Activated B cell treated with CpG ODN at 0.5 μM for 24 hours (primary cell): ENCODE data around the gene DNAH6. TPM values are rescaled to one million over a fixed set of nuclear protein-coding genes. Genes with fewer than 3 reads are reported as not detected.
"Not testable (repeated sequence)": the region's sequence is repeated elsewhere in the genome, so short reads cannot be mapped to it uniquely, and the experiment has no call there.

ENCODE experiments used
- ATAC-seq: fragments of 200-7000 bp; cut with Tn5 transposase; one replicate; pipeline ENCODE4 v1.10.0; 2021; ENCODE audit warnings: low read depth, mild to moderate bottlenecking, moderate library complexity
- CTCF ChIA-PET: fragments of 350-600 bp; sonication (Branson Sonifier 250); formaldehyde crosslinking; loops from one replicate; lab custom pipeline; 2021; ENCODE audit warnings: antibody characterized with exemption; lab: Charles Lee
- POLR2A ChIA-PET: fragments of 350-600 bp; sonication (Branson Sonifier 250); formaldehyde crosslinking; loops from one replicate; lab custom pipeline; 2021; ENCODE audit warnings: antibody characterized with exemption; lab: Charles Lee
- DNase-seq: peaks from one replicate; pipeline ENCODE4 v3.0.0; 2022
- H3K27ac Mint-ChIP-seq: one replicate; pipeline ENCODE4 v1.8.0; 2020; ENCODE audit warnings: mixed read lengths
- H3K27me3 Mint-ChIP-seq: one replicate; pipeline ENCODE4 v1.8.0; 2021; ENCODE audit warnings: mixed read lengths
- H3K36me3 Mint-ChIP-seq: one replicate; pipeline ENCODE4 v1.8.0; 2021; ENCODE audit warnings: low read depth, mixed read lengths
- H3K4me1 Mint-ChIP-seq: one replicate; pipeline ENCODE4 v1.8.0; 2021; ENCODE audit warnings: mixed read lengths
- H3K4me3 Mint-ChIP-seq: one replicate; pipeline ENCODE4 v1.8.0; 2020; ENCODE audit warnings: mild to moderate bottlenecking, mixed read lengths
- H3K9me3 Mint-ChIP-seq: one replicate; pipeline ENCODE4 v1.8.0; 2020; ENCODE audit warnings: mixed read lengths
- intact Hi-C: fragments of 100-400 bp; cut with micrococcal nuclease; formaldehyde crosslinking; loops from one replicate; pipeline ENCODE4 v1.15.1; 2024
- total RNA-seq: library from RNA; stranded (reverse); gene quantifications from 2 replicates; pipeline ENCODE4 v1.2.3, GENCODE V29; 2022
- TF ChIP-seq, protein P1 (sequence below): fragments of 200-600 bp; IDR thresholded peaks from one replicate; pipeline ENCODE4 v1.8.0; 2022; ENCODE audit warnings: antibody characterized with exemption, mild to moderate bottlenecking

DNAH6 gene
- total RNA-seq, 1 donor from 2014 or later = 0.82 TPM

DNA sequence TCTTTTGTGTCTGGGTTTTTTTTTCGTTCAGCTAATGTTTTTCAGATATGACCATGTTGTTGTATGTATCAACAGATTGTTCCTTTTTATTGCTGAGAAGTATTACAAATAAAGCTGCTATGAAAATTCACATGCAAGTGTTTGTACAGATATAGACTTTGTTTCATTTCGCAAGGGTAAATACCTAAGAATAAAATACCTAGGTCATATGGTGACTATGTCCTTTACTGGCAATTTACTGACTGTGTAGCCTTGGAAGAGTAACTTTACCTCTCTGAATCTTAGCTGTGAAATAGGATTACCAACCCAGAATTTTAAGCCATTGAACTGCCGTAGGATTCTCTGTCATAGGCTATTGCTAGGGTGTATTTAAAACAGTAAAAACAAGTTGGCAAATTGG, 19.0 kb upstream of the DNAH6 start:
- no peaks in the 10 kb centered on the region for H3K9me3 Mint-ChIP-seq
- TF ChIP-seq, protein P1, sequence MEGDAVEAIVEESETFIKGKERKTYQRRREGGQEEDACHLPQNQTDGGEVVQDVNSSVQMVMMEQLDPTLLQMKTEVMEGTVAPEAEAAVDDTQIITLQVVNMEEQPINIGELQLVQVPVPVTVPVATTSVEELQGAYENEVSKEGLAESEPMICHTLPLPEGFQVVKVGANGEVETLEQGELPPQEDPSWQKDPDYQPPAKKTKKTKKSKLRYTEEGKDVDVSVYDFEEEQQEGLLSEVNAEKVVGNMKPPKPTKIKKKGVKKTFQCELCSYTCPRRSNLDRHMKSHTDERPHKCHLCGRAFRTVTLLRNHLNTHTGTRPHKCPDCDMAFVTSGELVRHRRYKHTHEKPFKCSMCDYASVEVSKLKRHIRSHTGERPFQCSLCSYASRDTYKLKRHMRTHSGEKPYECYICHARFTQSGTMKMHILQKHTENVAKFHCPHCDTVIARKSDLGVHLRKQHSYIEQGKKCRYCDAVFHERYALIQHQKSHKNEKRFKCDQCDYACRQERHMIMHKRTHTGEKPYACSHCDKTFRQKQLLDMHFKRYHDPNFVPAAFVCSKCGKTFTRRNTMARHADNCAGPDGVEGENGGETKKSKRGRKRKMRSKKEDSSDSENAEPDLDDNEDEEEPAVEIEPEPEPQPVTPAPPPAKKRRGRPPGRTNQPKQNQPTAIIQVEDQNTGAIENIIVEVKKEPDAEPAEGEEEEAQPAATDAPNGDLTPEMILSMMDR = no peak
- intact Hi-C loops = no loop called here
- no peaks in the 10 kb centered on the region for H3K27me3 Mint-ChIP-seq
- CTCF ChIA-PET = interaction anchor here (0.6 to 2.5 kb wide), 6 partner anchors 19 to 519 kb away, joined by 3 to 27 read pairs (median 6); partner anchors contain the start of gene DNAH6
- peaks cover 2% of the 10 kb centered on the region for H3K4me1 Mint-ChIP-seq
- POLR2A ChIA-PET = interaction anchor here (1.0 kb wide), 1 partner anchor 429 kb away, joined by 3 read pairs; no protein-coding TSS in a partner anchor
- no peak overlapping the region for H3K27ac Mint-ChIP-seq
- no peaks in the 10 kb centered on the region for H3K36me3 Mint-ChIP-seq
- H3K4me3 Mint-ChIP-seq = no peak overlapping the region
- DNase-seq (no peak), ATAC-seq (no peak)

DNA sequence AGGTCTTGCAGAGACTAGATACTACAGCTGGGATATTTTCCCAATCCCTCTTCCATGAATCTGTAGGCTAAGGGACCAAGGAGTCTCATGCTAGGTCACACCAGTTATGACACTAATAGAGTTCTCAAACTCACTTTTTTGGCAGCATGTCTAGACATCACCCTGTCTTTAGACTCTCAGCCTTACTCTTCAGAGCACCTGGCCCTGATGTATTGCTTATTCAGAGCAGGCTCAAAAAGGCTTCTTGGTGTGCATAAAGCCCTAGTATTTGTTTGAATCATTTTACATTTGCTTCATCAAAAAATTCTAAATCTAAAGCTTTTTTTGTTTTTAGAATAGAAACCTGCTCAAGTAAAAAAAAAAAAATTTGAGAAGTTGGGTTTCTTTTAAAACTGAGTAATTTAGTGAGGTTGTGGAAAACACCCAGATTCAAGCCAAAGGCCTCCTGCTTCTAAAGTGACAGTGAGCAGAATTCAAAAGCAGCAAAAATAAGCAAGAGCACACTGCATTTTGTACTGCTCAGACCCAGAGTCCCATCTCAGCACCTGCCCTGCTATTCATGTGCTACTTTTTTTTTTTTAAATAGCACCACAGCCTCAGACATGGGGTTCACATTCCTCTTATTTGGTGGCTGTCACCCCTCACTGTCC, 18.0 kb upstream of the DNAH6 start:
- DNase-seq = no peak
- ATAC-seq = no peak
- TF ChIP-seq, protein P1 = no peak
- ChIA-PET POLR2A (no interaction called here), CTCF (interaction anchor here (1.1 to 2.5 kb wide), 4 partner anchors 190 to 428 kb away, joined by 3 to 27 read pairs (median 8); no protein-coding TSS in a partner anchor)
- Mint-ChIP-seq H3K27ac (no peak overlapping the region), H3K4me1 (peaks cover 2% of the 10 kb centered on the region), H3K27me3 (no peaks in the 10 kb centered on the region), H3K9me3 (no peaks in the 10 kb centered on the region), H3K36me3 (no peaks in the 10 kb centered on the region), H3K4me3 (no peak overlapping the region)
- intact Hi-C loops = no loop called here

DNA sequence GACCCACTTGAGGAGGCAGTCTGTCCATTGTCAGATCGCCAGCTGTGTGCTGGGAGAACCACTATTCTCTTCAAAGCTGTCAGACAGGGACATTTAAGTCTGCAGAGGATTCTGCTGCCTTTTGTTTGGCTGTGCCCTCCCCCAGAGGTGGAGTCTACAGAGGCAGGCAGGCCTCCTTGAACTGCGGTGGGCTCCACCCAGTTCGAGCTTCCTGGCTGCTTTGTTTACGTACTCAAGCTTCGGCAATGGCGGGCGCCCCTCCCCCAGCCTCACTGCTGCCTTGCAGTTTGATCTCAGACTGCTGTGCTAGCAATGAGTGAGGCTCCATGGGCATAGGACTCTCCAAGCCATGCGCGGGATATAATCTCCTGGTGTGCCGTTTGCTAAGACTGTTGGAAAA, 5.3 kb upstream of the DNAH6 start:
- H3K4me1 Mint-ChIP-seq, H3K4me3 Mint-ChIP-seq, H3K9me3 Mint-ChIP-seq, H3K27me3 Mint-ChIP-seq, intact Hi-C loops, H3K36me3 Mint-ChIP-seq, DNase-seq, CTCF ChIA-PET, ATAC-seq, POLR2A ChIA-PET, H3K27ac Mint-ChIP-seq: not testable (repeated sequence)

DNA sequence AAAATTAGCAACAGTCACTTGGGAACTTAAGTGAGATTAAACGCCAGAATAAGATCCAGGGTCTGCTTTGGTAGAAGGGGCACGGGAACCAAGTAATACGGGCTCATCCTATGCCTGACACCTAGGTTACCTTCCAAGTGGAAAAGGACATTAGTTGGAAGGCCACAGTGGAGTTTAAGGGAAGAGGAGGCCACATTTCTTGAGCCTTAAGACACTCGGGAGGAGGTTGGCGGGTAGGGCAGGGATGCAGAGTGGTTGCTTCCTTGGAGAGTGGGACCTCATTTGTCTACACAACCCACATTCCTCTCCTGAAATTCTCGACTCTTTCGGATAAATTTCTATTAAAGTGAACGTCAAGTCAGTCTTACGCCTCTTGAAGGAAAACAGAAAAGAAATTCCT, 510 bp upstream of the DNAH6 start:
- POLR2A ChIA-PET = no interaction called here
- no peaks in the 10 kb centered on the region for H3K9me3 Mint-ChIP-seq
- no peak overlapping the region for H3K27ac Mint-ChIP-seq
- peaks cover 15% of the 10 kb centered on the region for H3K27me3 Mint-ChIP-seq
- no peak for DNase-seq
- ATAC-seq = no peak
- TF ChIP-seq, protein P1 = no peak
- intact Hi-C loops = loop anchor here (2.0 to 5.0 kb wide), 2 partner anchors 57 to 367 kb away; partner anchors contain the start of genes SUCLG1 and TRABD2A
- H3K4me1 Mint-ChIP-seq = peaks cover 6% of the 10 kb centered on the region
- CTCF ChIA-PET = interaction anchor here (0.9 kb wide), 1 partner anchor 367 kb away, joined by 3 read pairs; no protein-coding TSS in a partner anchor
- peak overlapping the region; percentile 81 for H3K4me3 Mint-ChIP-seq
- no peaks in the 10 kb centered on the region for H3K36me3 Mint-ChIP-seq

DNA sequence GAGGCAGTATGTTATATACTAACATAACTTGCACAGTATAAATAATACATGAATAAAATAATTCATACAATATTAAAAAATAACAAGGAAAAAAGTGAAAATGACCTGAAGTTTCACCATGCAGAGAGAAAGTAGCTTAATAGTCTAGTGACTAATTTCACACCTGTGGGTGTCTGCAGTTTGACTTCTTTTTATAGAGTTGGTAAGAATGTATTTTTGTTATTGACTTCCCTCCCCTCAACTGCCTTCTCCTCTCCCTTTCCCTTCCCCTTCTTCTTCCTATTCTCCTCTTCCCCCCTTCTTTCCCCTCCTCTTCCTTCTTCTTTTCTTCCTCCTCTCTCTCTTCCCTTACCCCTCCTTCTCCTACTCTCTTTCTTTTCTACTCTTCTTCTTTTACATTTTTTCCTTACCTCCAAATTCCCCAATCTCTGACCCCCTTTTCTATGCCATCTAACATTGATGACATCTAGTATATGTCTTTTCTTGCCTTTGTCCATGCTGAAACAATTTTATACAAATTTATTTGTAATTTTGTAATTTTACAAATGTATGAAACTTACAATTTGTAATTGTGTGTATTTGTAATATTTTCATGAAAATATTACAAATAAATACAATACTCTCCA, 3.1 kb downstream of the DNAH6 start:
- ChIA-PET POLR2A (no interaction called here), CTCF (no interaction called here)
- ATAC-seq (no peak), DNase-seq (no peak)
- peaks cover 6% of the 10 kb centered on the region for H3K4me1 Mint-ChIP-seq
- H3K4me3 Mint-ChIP-seq = no peak overlapping the region
- intact Hi-C loops = loop anchor here (5.0 kb wide), 1 partner anchor 363 kb away; the partner anchor contains the start of gene TRABD2A
- no peaks in the 10 kb centered on the region for H3K36me3 Mint-ChIP-seq
- peaks cover 17% of the 10 kb centered on the region for H3K27me3 Mint-ChIP-seq
- H3K27ac Mint-ChIP-seq = no peak overlapping the region
- peaks cover 6% of the 10 kb centered on the region for H3K9me3 Mint-ChIP-seq
- TF ChIP-seq, protein P1 = no peak
